ACC112 (cell line): ENCODE measurements around the gene GRAMD4.

Experiments
- H2AFZ ChIP-seq: fragments of 200-600 bp; sonication (generic); one replicate; pipeline ENCODE4 v1.6.0; 2017; ENCODE audit warnings: antibody characterized with exemption, low read length; ENCODE audit not compliant: unreplicated experiment
- H3K27ac ChIP-seq: fragments of 200-600 bp; sonication (generic); 2 replicates; pipeline ENCODE4 v1.5.1; 2014; ENCODE audit warnings: low read depth, mild to moderate bottlenecking, antibody characterized with exemption, low read length, moderate library complexity
- H3K27me3 ChIP-seq: fragments of 200-600 bp; sonication (generic); 2 replicates; pipeline ENCODE4 v1.6.1; 2014; ENCODE audit warnings: mild to moderate bottlenecking, antibody characterized with exemption, low read length, moderate library complexity, mixed read lengths; ENCODE audit not compliant: insufficient read depth
- H3K36me3 ChIP-seq: fragments of 200-600 bp; sonication (generic); 2 replicates; pipeline ENCODE4 v1.6.1; 2016; ENCODE audit warnings: mild to moderate bottlenecking, antibody characterized with exemption, low read length, moderate library complexity, mixed read lengths; ENCODE audit not compliant: insufficient read depth
- H3K4me1 ChIP-seq: fragments of 200-600 bp; sonication (generic); one replicate; pipeline ENCODE4 v1.6.1; 2016; ENCODE audit warnings: low read length, mixed read lengths; ENCODE audit not compliant: insufficient read depth, unreplicated experiment, control insufficient read depth
- H3K4me3 ChIP-seq: fragments of 200-600 bp; sonication (generic); 2 replicates; pipeline ENCODE4 v1.5.1; 2014; ENCODE audit warnings: mild to moderate bottlenecking, low read depth, low read length
- H3K79me2 ChIP-seq: fragments of 200-600 bp; sonication (generic); one replicate; pipeline ENCODE4 v1.6.0; 2016; ENCODE audit warnings: low read length; ENCODE audit not compliant: control insufficient read depth, unreplicated experiment, insufficient read depth

The GRAMD4 gene

DNA sequence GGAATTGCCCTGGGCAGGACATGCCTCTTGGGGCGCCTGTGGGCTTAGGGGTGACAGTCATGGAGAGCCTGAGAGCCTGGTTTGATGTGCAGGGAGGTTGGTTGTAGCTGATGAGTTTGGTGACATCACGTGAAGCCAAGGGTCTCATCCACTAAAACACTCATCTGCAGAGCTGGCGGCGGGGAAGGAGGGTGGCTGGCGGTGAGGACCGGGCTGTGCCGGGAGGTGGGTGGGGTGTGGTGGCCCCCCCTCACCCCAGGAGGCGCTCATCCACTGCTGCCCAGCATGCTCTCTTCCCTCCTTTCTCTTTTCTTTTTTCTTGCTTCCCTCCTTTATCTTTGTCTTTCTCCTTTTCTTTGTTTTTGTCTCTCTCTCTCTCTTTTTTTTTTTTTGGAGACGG lies 49.0 kb downstream of the GRAMD4 start:
- H3K27me3 ChIP-seq = no peaks in the 10 kb centered on the region
- H3K36me3 ChIP-seq = no peaks in the 10 kb centered on the region
- no peaks in the 10 kb centered on the region for H3K4me1 ChIP-seq
- no peaks in the 10 kb centered on the region for H3K79me2 ChIP-seq
- H3K27ac ChIP-seq = no peak overlapping the region
- no peak overlapping the region for H3K4me3 ChIP-seq
- H2AFZ ChIP-seq = no peak overlapping the region

DNA sequence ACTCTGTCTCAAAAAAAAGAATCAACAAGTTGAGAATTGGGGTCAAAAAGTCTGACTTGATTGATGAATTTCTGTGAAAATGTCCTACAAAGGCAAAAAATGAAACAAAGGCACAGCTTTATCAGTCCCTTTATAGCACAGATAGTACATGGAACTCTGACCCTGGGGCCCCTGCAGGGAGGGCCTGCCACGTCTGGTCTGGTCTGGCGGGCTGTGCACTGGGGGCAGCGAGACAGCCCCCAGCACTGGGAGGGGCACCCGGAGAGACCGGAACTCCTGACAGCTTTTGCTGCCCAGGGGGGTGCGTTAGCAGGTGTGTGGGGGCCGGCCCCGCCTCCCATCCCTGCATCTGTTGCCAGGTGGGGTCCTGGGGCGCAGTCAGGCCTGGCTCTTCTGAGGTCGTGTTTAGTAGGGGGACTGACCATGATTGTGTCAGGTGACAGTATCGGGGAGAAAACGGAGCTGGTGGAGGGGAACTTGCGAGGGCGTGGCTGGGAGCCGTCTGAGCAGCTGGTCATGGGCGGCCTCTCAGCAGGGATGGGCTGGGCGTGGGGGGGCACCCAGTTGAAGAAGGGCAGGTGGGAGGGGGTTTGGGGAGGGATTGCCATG lies 51.7 kb downstream of the GRAMD4 start:
- Histone ChIP-seq H3K4me3 (no peak overlapping the region), H3K36me3 (no peaks in the 10 kb centered on the region), H3K27me3 (no peaks in the 10 kb centered on the region), H3K27ac (no peak overlapping the region), H2AFZ (no peak overlapping the region), H3K4me1 (no peaks in the 10 kb centered on the region), H3K79me2 (no peaks in the 10 kb centered on the region)

DNA sequence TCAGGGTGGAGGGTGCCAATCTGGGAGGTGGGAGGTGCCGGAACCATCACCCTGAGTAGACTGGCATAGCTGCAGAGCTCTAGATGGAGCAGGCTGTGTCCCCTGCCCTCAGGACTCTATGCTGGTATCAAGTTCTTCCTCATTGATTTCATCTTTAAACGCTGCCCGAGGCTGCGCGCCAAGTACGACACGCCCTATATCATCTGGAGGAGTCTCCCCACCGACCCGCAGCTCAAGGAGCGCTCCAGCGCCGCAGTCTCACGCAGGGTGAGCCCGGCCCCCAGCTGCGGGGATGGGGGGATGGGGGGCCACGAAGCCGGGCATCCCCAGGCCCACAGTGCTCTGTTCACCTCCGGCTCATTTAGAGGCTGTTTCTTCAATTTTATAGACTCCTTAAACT lies 52.5 kb downstream of the GRAMD4 start:
- H3K27me3 ChIP-seq = no peaks in the 10 kb centered on the region
- no peaks in the 10 kb centered on the region for H3K79me2 ChIP-seq
- no peaks in the 10 kb centered on the region for H3K36me3 ChIP-seq
- no peak overlapping the region for H2AFZ ChIP-seq
- no peaks in the 10 kb centered on the region for H3K4me1 ChIP-seq
- H3K4me3 ChIP-seq = no peak overlapping the region
- no peak overlapping the region for H3K27ac ChIP-seq

DNA sequence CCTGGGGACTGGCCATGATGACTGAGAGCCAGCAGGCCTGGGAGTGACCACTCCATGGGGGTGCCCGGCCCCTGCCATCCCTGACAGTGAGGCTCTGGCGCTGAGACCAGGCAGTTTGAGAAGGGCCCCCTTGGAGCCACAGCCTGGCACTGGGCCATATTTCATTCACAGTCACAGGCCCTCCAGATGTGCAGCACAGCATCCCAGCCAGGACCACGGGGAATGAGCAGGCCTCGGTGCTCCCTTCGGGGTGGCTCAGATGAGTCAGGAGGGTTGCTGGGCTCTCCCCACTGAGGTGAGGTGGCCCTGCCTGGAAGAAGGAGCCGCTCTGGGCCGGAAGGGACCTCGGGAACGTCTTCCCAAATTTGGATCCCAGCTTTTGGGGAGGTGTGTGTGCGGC lies 53.0 kb downstream of the GRAMD4 start:
- no peak overlapping the region for H3K27ac ChIP-seq
- no peaks in the 10 kb centered on the region for H3K4me1 ChIP-seq
- no peaks in the 10 kb centered on the region for H3K79me2 ChIP-seq

DNA sequence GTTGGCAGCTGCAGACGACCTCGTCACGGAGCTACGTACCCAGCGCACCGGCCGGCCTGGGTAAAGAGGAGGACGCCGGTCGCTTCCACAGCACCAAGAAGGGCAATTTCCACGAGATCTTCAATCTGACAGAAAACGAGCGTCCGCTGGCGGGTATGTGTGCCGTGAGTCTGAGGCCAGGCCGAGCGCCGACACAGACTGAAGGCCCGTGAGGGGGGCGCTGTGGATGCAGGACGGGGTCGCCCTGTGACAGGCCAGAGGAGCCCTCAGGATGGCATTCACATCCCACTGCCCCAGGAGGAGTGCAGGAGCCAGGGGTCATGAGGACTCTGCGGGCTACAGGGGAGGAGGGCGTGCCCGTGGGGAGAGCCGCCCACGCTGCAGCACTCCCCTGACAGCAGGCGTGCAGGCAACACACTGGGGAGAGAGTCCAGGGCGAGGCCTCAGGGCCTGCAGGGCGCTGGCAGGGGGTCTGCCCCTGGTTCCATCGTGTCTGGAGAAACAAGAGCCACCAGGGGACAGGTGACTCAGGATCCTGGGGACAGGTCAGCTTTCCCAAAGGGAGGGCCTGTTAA lies 53.6 kb downstream of the GRAMD4 start:
- Histone ChIP-seq H3K27me3 (no peaks in the 10 kb centered on the region), H3K4me1 (no peaks in the 10 kb centered on the region), H3K4me3 (no peak overlapping the region), H3K79me2 (no peaks in the 10 kb centered on the region), H3K27ac (no peak overlapping the region), H3K36me3 (no peaks in the 10 kb centered on the region), H2AFZ (no peak overlapping the region)

More for the DNA sequence above, 53.0 kb downstream of the GRAMD4 start:
- no peak overlapping the region for H2AFZ ChIP-seq
- H3K4me3 ChIP-seq = no peak overlapping the region
- H3K36me3 ChIP-seq = no peaks in the 10 kb centered on the region
- H3K27me3 ChIP-seq = no peaks in the 10 kb centered on the region

DNA sequence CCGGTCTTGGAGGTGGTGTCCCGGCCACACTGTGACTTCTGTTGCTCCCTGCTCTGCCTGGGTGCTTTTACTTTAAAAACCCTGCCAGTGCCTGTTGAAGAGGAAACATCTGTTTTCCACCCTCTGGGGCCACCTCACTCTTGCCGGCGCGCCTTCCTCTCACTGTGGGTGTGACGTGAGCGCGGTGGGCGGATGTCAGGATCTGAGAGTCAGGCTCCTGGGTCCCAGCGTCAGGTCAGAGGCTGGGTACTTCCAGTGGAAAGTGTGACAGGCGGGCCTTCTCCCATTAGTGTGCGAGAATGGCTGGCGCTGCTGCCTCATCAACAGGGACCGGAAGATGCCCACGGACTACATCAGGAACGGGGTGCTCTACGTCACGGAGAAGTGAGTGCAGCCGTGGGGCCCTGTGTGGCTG lies 54.2 kb downstream of the GRAMD4 start:
- Histone ChIP-seq H3K36me3 (no peaks in the 10 kb centered on the region), H3K27ac (no peak overlapping the region), H3K79me2 (no peaks in the 10 kb centered on the region), H2AFZ (no peak overlapping the region), H3K4me1 (no peaks in the 10 kb centered on the region), H3K27me3 (no peaks in the 10 kb centered on the region), H3K4me3 (no peak overlapping the region)

DNA sequence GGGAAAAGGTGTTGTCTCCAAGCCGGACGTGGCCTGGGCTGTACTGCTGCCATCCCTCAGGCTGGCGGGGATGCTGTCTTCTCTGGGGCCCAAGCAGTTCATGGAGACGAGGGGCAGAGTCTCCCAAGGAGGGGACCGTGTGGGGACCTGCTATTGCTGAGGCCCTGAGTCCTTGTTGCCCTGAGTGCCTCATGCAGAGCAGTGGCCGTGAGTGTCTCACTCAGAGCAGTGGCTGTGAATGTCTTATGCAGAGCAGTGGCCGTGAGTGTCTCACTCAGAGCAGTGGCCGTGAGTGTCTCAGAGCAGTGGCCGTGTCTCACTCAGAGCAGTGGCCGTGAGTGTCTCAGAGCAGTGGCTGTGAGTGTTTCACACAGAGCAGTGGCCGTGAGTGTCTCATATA lies 54.7 kb downstream of the GRAMD4 start:
- no peak overlapping the region for H3K27ac ChIP-seq
- no peaks in the 10 kb centered on the region for H3K36me3 ChIP-seq

DNA sequence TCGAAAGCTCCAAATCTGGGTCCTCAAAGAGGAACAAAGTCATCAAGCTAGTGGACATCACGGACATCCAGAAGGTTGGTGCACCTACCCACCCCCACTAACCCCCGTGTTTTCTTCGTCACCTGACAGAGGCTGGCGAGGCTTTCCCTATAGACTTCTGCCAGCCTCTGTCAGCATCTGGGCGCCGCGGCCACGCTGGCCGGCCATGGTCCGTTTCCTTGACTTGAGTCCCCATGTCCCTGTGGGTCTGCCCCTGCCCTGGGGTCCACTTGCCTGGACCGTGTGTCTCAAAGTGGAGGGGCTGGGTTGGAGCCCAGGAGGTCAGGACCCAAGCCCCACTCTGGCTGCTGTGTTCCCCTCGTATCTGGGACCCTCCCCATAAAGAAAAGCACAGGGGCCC lies 55.3 kb downstream of the GRAMD4 start:
- no peaks in the 10 kb centered on the region for H3K79me2 ChIP-seq
- no peaks in the 10 kb centered on the region for H3K27me3 ChIP-seq
- H3K4me3 ChIP-seq = no peak overlapping the region
- no peaks in the 10 kb centered on the region for H3K36me3 ChIP-seq
- no peak overlapping the region for H2AFZ ChIP-seq
- H3K4me1 ChIP-seq = no peaks in the 10 kb centered on the region
- H3K27ac ChIP-seq = no peak overlapping the region

More for the DNA sequence above, 54.7 kb downstream of the GRAMD4 start:
- no peak overlapping the region for H2AFZ ChIP-seq
- H3K79me2 ChIP-seq = no peaks in the 10 kb centered on the region
- no peak overlapping the region for H3K4me3 ChIP-seq
- no peaks in the 10 kb centered on the region for H3K27me3 ChIP-seq
- no peaks in the 10 kb centered on the region for H3K4me1 ChIP-seq

DNA sequence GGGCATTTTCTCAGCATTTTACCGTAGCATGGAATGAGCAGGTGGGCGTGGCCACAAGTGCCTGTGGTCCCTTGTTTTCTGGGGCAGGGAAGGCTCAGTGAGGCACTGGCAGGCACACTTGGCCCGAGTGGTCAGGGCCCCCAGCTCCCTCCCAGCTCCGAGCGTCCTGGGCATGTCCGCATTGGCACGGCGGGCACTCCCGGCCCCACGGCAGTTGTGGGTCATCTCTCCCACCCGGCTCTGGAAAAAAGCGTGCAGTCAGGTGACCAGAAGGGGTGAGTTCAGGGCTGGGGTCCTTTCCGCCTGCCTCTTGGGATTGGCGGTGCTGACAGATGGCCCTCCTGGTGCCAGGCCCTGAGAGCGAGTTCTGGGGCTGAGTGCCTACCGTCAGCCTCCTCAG lies 55.8 kb downstream of the GRAMD4 start:
- no peak overlapping the region for H2AFZ ChIP-seq
- no peaks in the 10 kb centered on the region for H3K79me2 ChIP-seq
- no peak overlapping the region for H3K4me3 ChIP-seq
- H3K36me3 ChIP-seq = no peaks in the 10 kb centered on the region
- no peak overlapping the region for H3K27ac ChIP-seq
- no peaks in the 10 kb centered on the region for H3K4me1 ChIP-seq
- no peaks in the 10 kb centered on the region for H3K27me3 ChIP-seq

DNA sequence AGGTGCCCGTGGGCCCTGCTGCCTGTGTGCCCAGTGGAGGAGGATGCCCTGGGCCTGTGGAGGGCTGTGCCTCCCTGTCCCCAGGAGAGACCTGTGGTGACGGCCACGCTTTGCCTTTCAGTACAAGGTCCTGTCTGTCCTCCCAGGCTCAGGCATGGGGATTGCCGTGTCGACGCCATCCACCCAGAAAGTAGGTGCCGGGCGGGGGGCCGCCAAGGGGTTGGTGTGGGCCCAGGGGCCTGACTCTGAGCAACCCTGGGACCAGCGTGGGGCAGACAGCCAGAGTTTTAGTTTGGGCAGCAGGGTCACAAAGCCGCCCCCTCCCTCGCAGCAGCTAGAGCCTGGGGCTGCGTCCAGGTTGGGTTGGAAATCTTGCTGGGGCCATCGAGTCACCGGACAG lies 56.3 kb downstream of the GRAMD4 start:
- H3K4me1 ChIP-seq = no peaks in the 10 kb centered on the region
- H3K4me3 ChIP-seq = no peak overlapping the region
- H3K79me2 ChIP-seq = no peaks in the 10 kb centered on the region
- no peak overlapping the region for H2AFZ ChIP-seq
- H3K27ac ChIP-seq = no peak overlapping the region
- H3K36me3 ChIP-seq = no peaks in the 10 kb centered on the region
- H3K27me3 ChIP-seq = no peaks in the 10 kb centered on the region

DNA sequence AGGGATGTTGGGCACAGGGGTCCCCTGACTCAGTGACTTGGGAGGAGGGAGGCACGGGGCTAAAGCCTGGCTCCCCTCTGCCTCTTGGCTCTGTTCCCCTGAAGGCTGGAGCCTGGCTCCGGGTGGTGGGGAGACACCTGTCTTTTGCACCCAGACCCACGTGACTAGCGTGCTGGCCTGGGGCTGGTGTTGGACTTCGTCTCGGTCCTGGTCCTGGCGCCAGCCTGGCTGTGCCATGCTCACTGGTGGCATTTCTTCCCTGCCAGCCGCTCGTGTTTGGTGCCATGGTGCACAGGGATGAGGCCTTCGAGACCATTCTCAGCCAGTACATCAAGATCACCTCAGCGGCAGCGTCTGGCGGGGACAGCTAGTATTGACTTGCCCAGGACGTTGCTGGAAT lies 56.7 kb downstream of the GRAMD4 start:
- Histone ChIP-seq H3K79me2 (no peaks in the 10 kb centered on the region), H2AFZ (no peak overlapping the region), H3K36me3 (no peaks in the 10 kb centered on the region), H3K4me1 (no peaks in the 10 kb centered on the region), H3K27ac (no peak overlapping the region), H3K4me3 (no peak overlapping the region), H3K27me3 (no peaks in the 10 kb centered on the region)
